ENCODE data around the gene VAMP8.
A peak's percentile ranks its signal among the peaks of the same experiment; 100 is the strongest.
"Not testable (repeated sequence)": the region's sequence is repeated elsewhere in the genome, so short reads cannot be mapped to it uniquely, and the experiment has no call there.

Gene VAMP8

GRCh38 chr2:85584354-85584856 is 7.0 kb downstream of the VAMP8 start, which contains the start of gene VAMP5:
VAMP5 (plus strand) TSS chr2:85584431; CDS start chr2:85584491, 60 bp downstream.
- Histone ChIP-seq H3K4me1 (ENCODE audit: insufficient read depth, low read length) (peaks cover 35% of the 10 kb centered on the region), H3K4me3 (ENCODE audit: low read depth in 1 of 2, low read length in 2 of 2) (peak within 1 kb of the TSS; percentile 73 to 94), H3K27me3 (ENCODE audit: control insufficient read depth in 1 of 2, insufficient read depth in 2 of 2, low read length in 2 of 2) (no peaks in the 10 kb centered on the region), H3K27ac (ENCODE audit: low read depth, low read length) (peak within 1 kb of the TSS; percentile 59), H3K9ac (ENCODE audit: low read length) (peak within 1 kb of the TSS; percentile 78), H3K9me3 (ENCODE audit: low read length) (no peaks in the 10 kb centered on the region), H3K36me3 (ENCODE audit: insufficient read depth, low read length) (peaks cover 5% of the 10 kb centered on the region)

GRCh38 chr2:85584857-85585780 is 7.7 kb downstream of the VAMP8 start:
- Histone ChIP-seq H3K4me1 (ENCODE audit: insufficient read depth, low read length) (peaks cover 40% of the 10 kb centered on the region), H3K9me3 (ENCODE audit: low read length) (no peaks in the 10 kb centered on the region), H3K36me3 (ENCODE audit: insufficient read depth, low read length) (peaks cover 7% of the 10 kb centered on the region), H3K4me3 (ENCODE audit: low read depth in 1 of 2, low read length in 2 of 2) (peak overlapping the region; percentile 73 to 94), H3K27me3 (ENCODE audit: control insufficient read depth in 1 of 2, insufficient read depth in 2 of 2, low read length in 2 of 2) (no peaks in the 10 kb centered on the region), H3K27ac (ENCODE audit: low read depth, low read length) (peak overlapping the region; percentile 59), H3K9ac (ENCODE audit: low read length) (peak overlapping the region; percentile 78)

- peak overlapping the region in 1 of 2 donors; percentile 94 for H3K4me3 ChIP-seq (ENCODE audit: low read depth in 1 of 2, low read length in 2 of 2)
- H3K27me3 ChIP-seq (ENCODE audit: control insufficient read depth in 1 of 2, insufficient read depth in 2 of 2, low read length in 2 of 2) = no peaks in the 10 kb centered on the region
- peaks cover 7% of the 10 kb centered on the region for H3K36me3 ChIP-seq (ENCODE audit: insufficient read depth, low read length)
- no peaks in the 10 kb centered on the region for H3K9me3 ChIP-seq (ENCODE audit: low read length)
- H3K27ac ChIP-seq (ENCODE audit: low read depth, low read length) = peak overlapping the region; percentile 59
- peaks cover 47% of the 10 kb centered on the region for H3K4me1 ChIP-seq (ENCODE audit: insufficient read depth, low read length)
- H3K9ac ChIP-seq (ENCODE audit: low read length) = no peak overlapping the region
Observed at GRCh38 chr2:85585781-85586105, 8.4 kb downstream of the VAMP8 start.

GRCh38 chr2:85588236-85588635 is 10.8 kb downstream of the VAMP8 start:
- Histone ChIP-seq H3K27ac (ENCODE audit: low read depth, low read length) (no peak overlapping the region), H3K9ac (ENCODE audit: low read length) (no peak overlapping the region), H3K4me3 (ENCODE audit: low read depth in 1 of 2, low read length in 2 of 2) (no peak overlapping the region), H3K27me3 (ENCODE audit: control insufficient read depth in 1 of 2, insufficient read depth in 2 of 2, low read length in 2 of 2) (no peaks in the 10 kb centered on the region), H3K36me3 (ENCODE audit: insufficient read depth, low read length) (peaks cover 7% of the 10 kb centered on the region), H3K9me3 (ENCODE audit: low read length) (no peaks in the 10 kb centered on the region), H3K4me1 (ENCODE audit: insufficient read depth, low read length) (peaks cover 58% of the 10 kb centered on the region)

GRCh38 chr2:85588645-85589044 is 11.3 kb downstream of the VAMP8 start:
- Histone ChIP-seq H3K4me3 (ENCODE audit: low read depth in 1 of 2, low read length in 2 of 2) (no peak overlapping the region), H3K27ac (ENCODE audit: low read depth, low read length) (no peak overlapping the region), H3K36me3 (ENCODE audit: insufficient read depth, low read length) (peaks cover 7% of the 10 kb centered on the region), H3K27me3 (ENCODE audit: control insufficient read depth in 1 of 2, insufficient read depth in 2 of 2, low read length in 2 of 2) (no peaks in the 10 kb centered on the region), H3K9ac (ENCODE audit: low read length) (no peak overlapping the region), H3K9me3 (ENCODE audit: low read length) (no peaks in the 10 kb centered on the region), H3K4me1 (ENCODE audit: insufficient read depth, low read length) (peaks cover 58% of the 10 kb centered on the region)

- Histone ChIP-seq H3K9me3 (ENCODE audit: low read length) (no peaks in the 10 kb centered on the region), H3K4me1 (ENCODE audit: insufficient read depth, low read length) (peaks cover 57% of the 10 kb centered on the region), H3K27ac (ENCODE audit: low read depth, low read length) (no peak overlapping the region), H3K4me3 (ENCODE audit: low read depth in 1 of 2, low read length in 2 of 2) (no peak overlapping the region), H3K9ac (ENCODE audit: low read length) (no peak overlapping the region), H3K36me3 (ENCODE audit: insufficient read depth, low read length) (peaks cover 7% of the 10 kb centered on the region), H3K27me3 (ENCODE audit: control insufficient read depth in 1 of 2, insufficient read depth in 2 of 2, low read length in 2 of 2) (no peaks in the 10 kb centered on the region)
Observed at GRCh38 chr2:85589181-85589580, 11.8 kb downstream of the VAMP8 start.

GRCh38 chr2:85589982-85590791 is 12.8 kb downstream of the VAMP8 start:
- no peaks in the 10 kb centered on the region for H3K9me3 ChIP-seq (ENCODE audit: low read length)
- H3K9ac ChIP-seq (ENCODE audit: low read length) = no peak overlapping the region
- no peak overlapping the region for H3K4me3 ChIP-seq (ENCODE audit: low read depth in 1 of 2, low read length in 2 of 2)
- H3K27ac ChIP-seq (ENCODE audit: low read depth, low read length) = peak overlapping the region; percentile 74
- H3K4me1 ChIP-seq (ENCODE audit: insufficient read depth, low read length) = peaks cover 58% of the 10 kb centered on the region
- H3K36me3 ChIP-seq (ENCODE audit: insufficient read depth, low read length) = peaks cover 7% of the 10 kb centered on the region
- H3K27me3 ChIP-seq (ENCODE audit: control insufficient read depth in 1 of 2, insufficient read depth in 2 of 2, low read length in 2 of 2) = no peaks in the 10 kb centered on the region

- Histone ChIP-seq H3K4me1 (ENCODE audit: insufficient read depth, low read length) (peaks cover 50% of the 10 kb centered on the region), H3K36me3 (ENCODE audit: insufficient read depth, low read length) (peaks cover 7% of the 10 kb centered on the region), H3K4me3 (ENCODE audit: low read depth in 1 of 2, low read length in 2 of 2) (peak overlapping the region in 1 of 2 donors; percentile 16), H3K9me3 (ENCODE audit: low read length) (no peaks in the 10 kb centered on the region), H3K27me3 (ENCODE audit: control insufficient read depth in 1 of 2, insufficient read depth in 2 of 2, low read length in 2 of 2) (no peaks in the 10 kb centered on the region), H3K27ac (ENCODE audit: low read depth, low read length) (peak overlapping the region; percentile 74), H3K9ac (ENCODE audit: low read length) (no peak overlapping the region)
Observed at GRCh38 chr2:85590950-85591349, 13.6 kb downstream of the VAMP8 start.

- no peak overlapping the region for H3K9ac ChIP-seq (ENCODE audit: low read length)
- no peak overlapping the region for H3K27ac ChIP-seq (ENCODE audit: low read depth, low read length)
- no peak overlapping the region for H3K4me3 ChIP-seq (ENCODE audit: low read depth in 1 of 2, low read length in 2 of 2)
- peaks cover 53% of the 10 kb centered on the region for H3K4me1 ChIP-seq (ENCODE audit: insufficient read depth, low read length)
- H3K36me3 ChIP-seq (ENCODE audit: insufficient read depth, low read length) = peaks cover 8% of the 10 kb centered on the region
- no peaks in the 10 kb centered on the region for H3K27me3 ChIP-seq (ENCODE audit: control insufficient read depth in 1 of 2, insufficient read depth in 2 of 2, low read length in 2 of 2)
- no peaks in the 10 kb centered on the region for H3K9me3 ChIP-seq (ENCODE audit: low read length)
Observed at GRCh38 chr2:85591563-85591962, 14.2 kb downstream of the VAMP8 start.

- not testable (repeated sequence) for H3K27me3 ChIP-seq (ENCODE audit: control insufficient read depth in 1 of 2, insufficient read depth in 2 of 2, low read length in 2 of 2); H3K9ac ChIP-seq (ENCODE audit: low read length); H3K9me3 ChIP-seq (ENCODE audit: low read length); H3K4me3 ChIP-seq (ENCODE audit: low read depth in 1 of 2, low read length in 2 of 2); H3K27ac ChIP-seq (ENCODE audit: low read depth, low read length)
- peaks cover 60% of the 10 kb centered on the region for H3K4me1 ChIP-seq (ENCODE audit: insufficient read depth, low read length)
- H3K36me3 ChIP-seq (ENCODE audit: insufficient read depth, low read length) = peaks cover 15% of the 10 kb centered on the region
Observed at GRCh38 chr2:85592299-85592698, 14.9 kb downstream of the VAMP8 start.

GRCh38 chr2:85593023-85593422 is 15.6 kb downstream of the VAMP8 start:
- H3K27me3 ChIP-seq (ENCODE audit: control insufficient read depth in 1 of 2, insufficient read depth in 2 of 2, low read length in 2 of 2) = no peaks in the 10 kb centered on the region
- H3K9ac ChIP-seq (ENCODE audit: low read length) = no peak overlapping the region
- H3K4me1 ChIP-seq (ENCODE audit: insufficient read depth, low read length) = peaks cover 62% of the 10 kb centered on the region
- H3K27ac ChIP-seq (ENCODE audit: low read depth, low read length) = no peak overlapping the region
- H3K9me3 ChIP-seq (ENCODE audit: low read length) = no peaks in the 10 kb centered on the region
- no peak overlapping the region for H3K4me3 ChIP-seq (ENCODE audit: low read depth in 1 of 2, low read length in 2 of 2)
- peaks cover 21% of the 10 kb centered on the region for H3K36me3 ChIP-seq (ENCODE audit: insufficient read depth, low read length)
